Pons (tissue), 1 donor: Measurements from ENCODE around the gene HNF1B.

Experiments used
- DNase-seq: peaks from one replicate; pipeline ENCODE4 v3.0.0-alpha.2; 2016; ENCODE audit warnings: low spot score

HNF1B gene

GRCh38 chr17:37671824-37672547 lies 72.9 kb downstream of the HNF1B start:
- DNase-seq = no peak

- no peak for DNase-seq
These were observed 73.6 kb downstream of the HNF1B start for GRCh38 chr17:37671028-37671823.

GRCh38 chr17:37667039-37667438 lies 77.8 kb downstream of the HNF1B start:
- no peak for DNase-seq

- DNase-seq = no peak
These were observed 80.6 kb downstream of the HNF1B start for GRCh38 chr17:37664214-37664613.

GRCh38 chr17:37662353-37662752 lies 82.5 kb downstream of the HNF1B start:
- DNase-seq = no peak

GRCh38 chr17:37661400-37662014 lies 83.4 kb downstream of the HNF1B start:
- no peak for DNase-seq

- no peak for DNase-seq
These were observed 84.9 kb downstream of the HNF1B start for GRCh38 chr17:37659925-37660324.

- no peak for DNase-seq
These were observed 87.7 kb downstream of the HNF1B start for GRCh38 chr17:37657202-37657601.

- no peak for DNase-seq
These were observed 93.0 kb downstream of the HNF1B start for GRCh38 chr17:37651849-37652248.

- peak; percentile 64 for DNase-seq
These were observed 94.3 kb downstream of the HNF1B start for GRCh38 chr17:37650419-37651003.

- no peak for DNase-seq
These were observed 96.3 kb downstream of the HNF1B start for GRCh38 chr17:37648555-37648954.

GRCh38 chr17:37647856-37648255 lies 97.0 kb downstream of the HNF1B start:
- DNase-seq = no peak

- DNase-seq = no peak
These were observed 101.0 kb downstream of the HNF1B start for GRCh38 chr17:37643869-37644268.

- DNase-seq = peak; percentile 90
These were observed 101.6 kb downstream of the HNF1B start, which contains the start of gene DDX52 for GRCh38 chr17:37643118-37643766. TSS of gene DDX52 (minus strand) at chr17:37643446. CDS start at chr17:37643420, 26 bp downstream.

GRCh38 chr17:37642681-37643080 lies 102.2 kb downstream of the HNF1B start:
- peak; percentile 18 for DNase-seq

- no peak for DNase-seq
These were observed 104.8 kb downstream of the HNF1B start for GRCh38 chr17:37640015-37640414.

- DNase-seq = no peak
These were observed 106.9 kb downstream of the HNF1B start for GRCh38 chr17:37637956-37638355.
